Trophoblast cell (in vitro differentiated cells and primary cell): ENCODE data around the gene E2F7.
"Not testable (repeated sequence)": the region's sequence is repeated elsewhere in the genome, so short reads cannot be mapped to it uniquely, and the experiment has no call there.

Experiments
- DNase-seq, 2 donors: peaks; one replicate each; pipeline ENCODE4 v3.0.0-alpha.2; 2016
- H2AFZ ChIP-seq: 2 replicates; pipeline ENCODE4 v1.6.1; 2013; ENCODE audit warnings: low read length, moderate library complexity, mild to moderate bottlenecking; ENCODE audit not compliant: insufficient read depth, poor library complexity
- H2AK5ac ChIP-seq: 2 replicates; pipeline ENCODE4 v1.6.1; 2013; ENCODE audit warnings: mild to moderate bottlenecking, low read length
- H2BK120ac ChIP-seq: 2 replicates; pipeline ENCODE4 v1.6.1; 2013; ENCODE audit warnings: low read length, mild to moderate bottlenecking, moderate library complexity; ENCODE audit not compliant: insufficient read depth, poor library complexity
- H2BK12ac ChIP-seq: 2 replicates; pipeline ENCODE4 v1.6.1; 2013; ENCODE audit warnings: mild to moderate bottlenecking, low read length, moderate library complexity
- H2BK5ac ChIP-seq: 2 replicates; pipeline ENCODE4 v1.6.1; 2013; ENCODE audit warnings: low read length, low read depth, moderate library complexity, mild to moderate bottlenecking; ENCODE audit not compliant: poor library complexity
- H3K14ac ChIP-seq: 2 replicates; pipeline ENCODE4 v1.6.1; 2013; ENCODE audit warnings: mild to moderate bottlenecking, low read length
- H3K18ac ChIP-seq: 2 replicates; pipeline ENCODE4 v1.6.1; 2013; ENCODE audit warnings: mild to moderate bottlenecking, low read length
- H3K23ac ChIP-seq: 2 replicates; pipeline ENCODE4 v1.6.1; 2013; ENCODE audit warnings: low read length
- H3K27ac ChIP-seq: 2 replicates; pipeline ENCODE4 v1.5.1; 2013; ENCODE audit warnings: low read depth, mild to moderate bottlenecking, inconsistent platforms, low read length, moderate library complexity
- H3K27me3 ChIP-seq: 2 replicates; pipeline ENCODE4 v1.6.1; 2013; ENCODE audit warnings: inconsistent platforms, mild to moderate bottlenecking, low read length, moderate library complexity; ENCODE audit not compliant: insufficient read depth
- H3K36me3 ChIP-seq, 2 experiments: 1 replicate in 1 of 2; 2 replicates in 1 of 2; pipeline ENCODE4 v1.6.1; 2013; ENCODE audit warnings: low read length in 2 of 2, mild to moderate bottlenecking in 2 of 2, moderate library complexity in 1 of 2; ENCODE audit not compliant: insufficient read depth in 2 of 2, control insufficient read depth in 1 of 2
- H3K4ac ChIP-seq: 2 replicates; pipeline ENCODE4 v1.6.1; 2013; ENCODE audit warnings: low read depth, mild to moderate bottlenecking, low read length, moderate library complexity
- H3K4me1 ChIP-seq, 2 experiments: 1 replicate in 1 of 2; 2 replicates in 1 of 2; pipeline ENCODE4 v1.6.1; 2013; ENCODE audit warnings: low read length in 2 of 2, mild to moderate bottlenecking in 2 of 2, moderate library complexity in 1 of 2; ENCODE audit not compliant: insufficient read depth in 2 of 2, control insufficient read depth in 1 of 2
- H3K4me2 ChIP-seq: 2 replicates; pipeline ENCODE4 v1.6.1; 2013; ENCODE audit warnings: inconsistent platforms, mild to moderate bottlenecking, low read length, moderate library complexity
- H3K4me3 ChIP-seq: 2 replicates; pipeline ENCODE4 v1.5.1; 2013; ENCODE audit warnings: mild to moderate bottlenecking, low read depth, low read length, inconsistent platforms
- H3K79me1 ChIP-seq: one replicate; pipeline ENCODE4 v1.6.1; 2013; ENCODE audit warnings: low read length
- H3K79me2 ChIP-seq: 2 replicates; pipeline ENCODE4 v1.6.1; 2013; ENCODE audit warnings: low read length, mild to moderate bottlenecking; ENCODE audit not compliant: control insufficient read depth, insufficient read depth, poor library complexity
- H3K9ac ChIP-seq: 2 replicates; pipeline ENCODE4 v1.6.1; 2013; ENCODE audit warnings: mild to moderate bottlenecking, low read length
- H3K9me3 ChIP-seq: 2 replicates; pipeline ENCODE4 v1.6.1; 2013; ENCODE audit warnings: low read depth, mild to moderate bottlenecking, control low read depth, inconsistent platforms, low read length; ENCODE audit not compliant: insufficient read depth
- H4K12ac ChIP-seq: 2 replicates; pipeline ENCODE4 v1.6.1; 2013; ENCODE audit warnings: low read depth, mild to moderate bottlenecking, low read length, moderate library complexity
- H4K8ac ChIP-seq: 2 replicates; pipeline ENCODE4 v1.6.1; 2013; ENCODE audit warnings: low read depth, mild to moderate bottlenecking, low read length, moderate library complexity
- H4K91ac ChIP-seq: one replicate; pipeline ENCODE4 v1.6.1; 2013; ENCODE audit warnings: low read depth, mild to moderate bottlenecking, low read length, moderate library complexity
- WGBS: extraction: QIAGEN DNeasy Blood & Tissue Kit; methylation state at CpG from one replicate; pipeline ENCODE4 v1.1.7; 2013; ENCODE audit warnings: missing lambda C conversion rate; ENCODE audit not compliant: insufficient read length, insufficient coverage; ENCODE audit errors: extremely low coverage; 5-methylcytosine and 5-hydroxymethylcytosine counted together

The E2F7 gene

GRCh38 chr12:77099799-77100198, 34.4 kb upstream of the E2F7 start:
- Histone ChIP-seq H2AFZ (no peak overlapping the region), H3K14ac (no peak overlapping the region), H3K79me2 (no peaks in the 10 kb centered on the region), H3K27me3 (no peaks in the 10 kb centered on the region), H3K79me1 (no peaks in the 10 kb centered on the region), H2BK12ac (no peak overlapping the region), H4K91ac (no peak overlapping the region), H3K9ac (no peak overlapping the region), H3K23ac (no peak overlapping the region), H2AK5ac (no peak overlapping the region), H3K4me3 (no peak overlapping the region), H3K9me3 (no peaks in the 10 kb centered on the region), H4K12ac (no peak overlapping the region), H3K36me3 (no peaks in the 10 kb centered on the region), H2BK120ac (no peak overlapping the region), H4K8ac (no peak overlapping the region), H3K4me2 (no peak overlapping the region), H3K27ac (no peak overlapping the region), H3K18ac (no peak overlapping the region), H3K4me1 (no peaks in the 10 kb centered on the region), H3K4ac (no peak overlapping the region), H2BK5ac (no peak overlapping the region)
- no CpG with 5 or more reads among the region's 2 CpGs for WGBS
- no peak for DNase-seq

GRCh38 chr12:77097846-77098245, 32.5 kb upstream of the E2F7 start:
- WGBS = no CpG with 5 or more reads among the region's 3 CpGs
- no peaks in the 10 kb centered on the region for H3K9me3 ChIP-seq
- H3K4ac ChIP-seq = no peak overlapping the region
- no peak overlapping the region for H4K12ac ChIP-seq
- no peaks in the 10 kb centered on the region for H3K36me3 ChIP-seq
- no peak overlapping the region for H3K23ac ChIP-seq
- H3K4me2 ChIP-seq = no peak overlapping the region
- no peaks in the 10 kb centered on the region for H3K79me1 ChIP-seq
- H2AK5ac ChIP-seq = no peak overlapping the region
- H4K8ac ChIP-seq = no peak overlapping the region
- H2BK5ac ChIP-seq = no peak overlapping the region
- no peak overlapping the region for H3K27ac ChIP-seq
- no peaks in the 10 kb centered on the region for H3K4me1 ChIP-seq
- no peak overlapping the region for H3K18ac ChIP-seq
- no peak for DNase-seq
- H3K27me3 ChIP-seq = no peaks in the 10 kb centered on the region
- H3K79me2 ChIP-seq = no peaks in the 10 kb centered on the region
- no peak overlapping the region for H2AFZ ChIP-seq
- H3K9ac ChIP-seq = no peak overlapping the region
- no peak overlapping the region for H3K4me3 ChIP-seq
- no peak overlapping the region for H2BK120ac ChIP-seq
- no peak overlapping the region for H4K91ac ChIP-seq
- no peak overlapping the region for H2BK12ac ChIP-seq
- no peak overlapping the region for H3K14ac ChIP-seq

DNA sequence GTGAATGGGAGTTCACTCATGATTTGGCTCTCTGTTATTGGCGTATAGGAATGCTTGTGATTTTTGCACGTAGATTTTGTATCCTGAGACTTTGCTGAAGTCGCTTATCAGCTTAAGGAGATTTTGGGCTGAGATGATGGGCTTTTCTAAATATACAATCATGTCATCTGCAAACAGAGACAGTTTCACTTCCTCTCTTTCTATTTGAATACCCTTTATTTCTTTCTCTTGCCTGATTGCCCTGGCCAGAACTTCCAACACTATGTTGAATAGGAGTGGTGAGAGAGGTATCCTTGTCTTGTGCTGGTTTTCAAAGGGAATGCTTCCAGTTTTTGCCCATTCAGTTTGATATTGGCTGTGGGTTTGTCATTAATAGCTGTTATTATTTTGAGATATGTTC, 26.9 kb upstream of the E2F7 start:
- H3K79me1 ChIP-seq, H2BK120ac ChIP-seq, H3K27ac ChIP-seq, H3K4me3 ChIP-seq, H4K91ac ChIP-seq, H3K4me1 ChIP-seq, H3K14ac ChIP-seq, H3K27me3 ChIP-seq, H3K18ac ChIP-seq, H4K8ac ChIP-seq, H3K9ac ChIP-seq, H3K4ac ChIP-seq, H4K12ac ChIP-seq, H2AFZ ChIP-seq, DNase-seq, H3K9me3 ChIP-seq, H2AK5ac ChIP-seq, H2BK12ac ChIP-seq, H3K79me2 ChIP-seq, H3K23ac ChIP-seq, H2BK5ac ChIP-seq, H3K4me2 ChIP-seq, H3K36me3 ChIP-seq: not testable (repeated sequence)
- WGBS = no CpG with 5 or more reads among the region's 3 CpGs

- no peak for DNase-seq
- H2AK5ac ChIP-seq = no peak overlapping the region
- no peak overlapping the region for H4K12ac ChIP-seq
- no peak overlapping the region for H3K4me2 ChIP-seq
- H3K36me3 ChIP-seq = no peaks in the 10 kb centered on the region
- H3K27ac ChIP-seq = no peak overlapping the region
- no peak overlapping the region for H2BK12ac ChIP-seq
- H3K4me1 ChIP-seq = no peaks in the 10 kb centered on the region
- H3K18ac ChIP-seq = no peak overlapping the region
- H4K8ac ChIP-seq = no peak overlapping the region
- no peak overlapping the region for H3K4me3 ChIP-seq
- H3K79me1 ChIP-seq = no peaks in the 10 kb centered on the region
- no peak overlapping the region for H2BK120ac ChIP-seq
- no peak overlapping the region for H4K91ac ChIP-seq
- no peaks in the 10 kb centered on the region for H3K79me2 ChIP-seq
- H3K23ac ChIP-seq = no peak overlapping the region
- WGBS = no CpG with 5 or more reads among the region's 1 CpG
- H3K9me3 ChIP-seq = no peaks in the 10 kb centered on the region
- H2BK5ac ChIP-seq = no peak overlapping the region
- no peak overlapping the region for H3K4ac ChIP-seq
- H2AFZ ChIP-seq = no peak overlapping the region
- H3K14ac ChIP-seq = no peak overlapping the region
- no peak overlapping the region for H3K9ac ChIP-seq
- no peaks in the 10 kb centered on the region for H3K27me3 ChIP-seq
These were observed 24.4 kb upstream of the E2F7 start for GRCh38 chr12:77089686-77090220.
